HepG2 (cell line): ENCODE results near the gene PMM2. TPM values are rescaled to one million over a fixed set of nuclear protein-coding genes. Genes with fewer than 3 reads are reported as not detected.
A peak's percentile ranks its signal among the peaks of the same experiment; 100 is the strongest.

Experiments
- ELK4 ChIP-seq: sonication (generic); formaldehyde crosslinking; IDR thresholded peaks from 2 replicates; pipeline ENCODE4 v1.9.0; 2021; ENCODE audit warnings: missing genetic modification reagents, borderline replicate concordance
- EP300 ChIP-seq, 3 experiments: sonication (generic) in 1 of 3; formaldehyde crosslinking in 1 of 3; IDR thresholded peaks; 2 replicates each; pipeline versions ENCODE4 v1.5.1 to v1.6.1; 2011 to 2020; ENCODE audit warnings: low read depth in 2 of 3, low read length in 2 of 3, borderline replicate concordance in 1 of 3, improper control_type of control experiment in 1 of 3, mild to moderate bottlenecking in 1 of 3, missing genetic modification reagents in 1 of 3, moderate library complexity in 1 of 3
- ERF ChIP-seq: IDR thresholded peaks from 2 replicates; pipeline ENCODE4 v1.6.1; 2018; ENCODE audit warnings: missing biosample characterization, missing genetic modification reagents
- GTF2F1 ChIP-seq: fragments of 150-350 bp; IDR thresholded peaks from 2 replicates; pipeline ENCODE4 v1.6.1; 2014; ENCODE audit warnings: low read length
- HES4 ChIP-seq: sonication (generic); formaldehyde crosslinking; IDR thresholded peaks from 2 replicates; pipeline ENCODE4 v1.9.0; 2021; ENCODE audit warnings: mild to moderate bottlenecking, missing genetic modification reagents, borderline replicate concordance
- IKZF4 ChIP-seq: sonication (generic); formaldehyde crosslinking; IDR thresholded peaks from 2 replicates; pipeline ENCODE4 v1.5.1; 2020; ENCODE audit warnings: borderline replicate concordance, mild to moderate bottlenecking, low read depth, missing genetic modification reagents; ENCODE audit errors: not compliant biosample characterization
- MYPOP ChIP-seq: sonication (generic); formaldehyde crosslinking; IDR thresholded peaks from 2 replicates; pipeline ENCODE4 v1.8.1; 2023; ENCODE audit warnings: mild to moderate bottlenecking, moderate library complexity, missing genetic modification reagents
- ZBTB25 ChIP-seq: IDR thresholded peaks from 2 replicates; pipeline ENCODE4 v1.6.1; 2018; ENCODE audit warnings: missing genetic modification reagents
- ZFP36 ChIP-seq: fragments of 150-350 bp; IDR thresholded peaks from 2 replicates; pipeline ENCODE4 v1.6.1; 2018; ENCODE audit warnings: borderline replicate concordance, low read length, low read depth; ENCODE audit not compliant: partially characterized antibody
- ZHX1 ChIP-seq: sonication (generic); formaldehyde crosslinking; IDR thresholded peaks from 2 replicates; pipeline ENCODE4 v1.8.1; 2022; ENCODE audit warnings: low read depth, mild to moderate bottlenecking, missing genetic modification reagents
- ZMAT3 ChIP-seq: sonication (generic); formaldehyde crosslinking; conservative IDR thresholded peaks from 2 replicates; pipeline ENCODE4 v1.7.0; 2021; ENCODE audit warnings: missing genetic modification reagents
- ZNF234 ChIP-seq: sonication (generic); formaldehyde crosslinking; conservative IDR thresholded peaks from 2 replicates; pipeline ENCODE4 v1.5.1; 2020; ENCODE audit warnings: mild to moderate bottlenecking, missing genetic modification reagents
- ZNF3 ChIP-seq: IDR thresholded peaks from 2 replicates; pipeline ENCODE4 v1.7.0; 2017; ENCODE audit warnings: inconsistent platforms
- ZNF343 ChIP-seq: sonication (generic); formaldehyde crosslinking; IDR thresholded peaks from 2 replicates; pipeline ENCODE4 v1.4.0; 2020; ENCODE audit warnings: mild to moderate bottlenecking, missing genetic modification reagents
- ZNF362 ChIP-seq: sonication (generic); formaldehyde crosslinking; IDR thresholded peaks from 2 replicates; pipeline ENCODE4 v1.4.0; 2020; ENCODE audit warnings: missing genetic modification reagents, mild to moderate bottlenecking, borderline replicate concordance
- ZNF737 ChIP-seq: sonication (generic); formaldehyde crosslinking; IDR thresholded peaks from 2 replicates; pipeline ENCODE4 v1.5.0; 2020; ENCODE audit warnings: missing genetic modification reagents, mild to moderate bottlenecking, borderline replicate concordance
- polyA plus RNA-seq, 8 experiments: library from polyadenylated mRNA; depleted of rRNA in 3 of 8; stranded (reverse) in 7 of 8; unstranded in 1 of 8; fragments of >200 nt; fragmentation: Illumina TruSeq in 4 of 8; extraction: Trizol in 4 of 8; gene quantifications; 2 replicates each; pipeline versions ENCODE4 v1.2.1 to v1.2.3, GENCODE V29; 2011 to 2016; ENCODE audit warnings: low read depth in 4 of 8, missing spikeins in 1 of 8, mixed read lengths in 1 of 8; ENCODE audit not compliant: insufficient read depth in 1 of 8
- total RNA-seq, 5 experiments: library from RNA; depleted of rRNA; stranded (reverse); fragments of >200 nt; fragmentation: Illumina TruSeq; extraction: Trizol; gene quantifications; 2 replicates each; pipeline ENCODE4 v1.2.3, GENCODE V29; 2016; ENCODE audit warnings: low read depth in 1 of 5
- TF ChIP-seq, protein P1 (sequence below): sonication (generic); formaldehyde crosslinking; IDR thresholded peaks from 2 replicates; pipeline ENCODE4 v1.8.1; 2023; ENCODE audit warnings: mild to moderate bottlenecking, missing genetic modification reagents

Gene PMM2
- total and polyA plus RNA-seq, 2 of the 13 experiments (the other 11 are each of a cell fraction or from before 2014, with no cell fraction given): 52.2 to 93.7 TPM

GRCh38 chr16:8866884-8867215, 69.2 kb downstream of the PMM2 start (continued):
- TF ChIP-seq ZHX1 (CRISPR knock-in tag) (0 out of 2 replicates have a peak, but pooled peaks have one; percentile 28), HES4 (no peak), ZFP36 (no peak), ERF (CRISPR knock-in tag) (no peak; the same call in 1 of the 2 replicates), ELK4 (CRISPR knock-in tag) (no peak), IKZF4 (no peak), MYPOP (CRISPR knock-in tag) (0 out of 2 replicates have a peak, but pooled peaks have one; percentile 58), ZNF343 (CRISPR knock-in tag) (peak; percentile 22; the same call in 1 of the 2 replicates), ZNF362 (CRISPR knock-in tag) (no peak), GTF2F1 (no peak), ZNF737 (CRISPR knock-in tag) (no peak), ZBTB25 (CRISPR knock-in tag) (no peak), EP300 (IDR thresholded peaks at IDR 0.05; ENCODE audit: low read depth in 2 of 2, low read length in 2 of 2) (no peak), EP300 (CRISPR knock-in tag; IDR thresholded peaks at IDR 0.05; ENCODE audit: borderline replicate concordance) (no peak), ZNF234 (CRISPR knock-in tag) (no peak), ZMAT3 (CRISPR knock-in tag) (no peak), ZNF3 (CRISPR knock-in tag) (no peak)
- TF ChIP-seq, protein P1, sequence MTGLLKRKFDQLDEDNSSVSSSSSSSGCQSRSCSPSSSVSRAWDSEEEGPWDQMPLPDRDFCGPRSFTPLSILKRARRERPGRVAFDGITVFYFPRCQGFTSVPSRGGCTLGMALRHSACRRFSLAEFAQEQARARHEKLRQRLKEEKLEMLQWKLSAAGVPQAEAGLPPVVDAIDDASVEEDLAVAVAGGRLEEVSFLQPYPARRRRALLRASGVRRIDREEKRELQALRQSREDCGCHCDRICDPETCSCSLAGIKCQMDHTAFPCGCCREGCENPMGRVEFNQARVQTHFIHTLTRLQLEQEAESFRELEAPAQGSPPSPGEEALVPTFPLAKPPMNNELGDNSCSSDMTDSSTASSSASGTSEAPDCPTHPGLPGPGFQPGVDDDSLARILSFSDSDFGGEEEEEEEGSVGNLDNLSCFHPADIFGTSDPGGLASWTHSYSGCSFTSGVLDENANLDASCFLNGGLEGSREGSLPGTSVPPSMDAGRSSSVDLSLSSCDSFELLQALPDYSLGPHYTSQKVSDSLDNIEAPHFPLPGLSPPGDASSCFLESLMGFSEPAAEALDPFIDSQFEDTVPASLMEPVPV (CRISPR knock-in tag): 0 out of 2 replicates have a peak, but pooled peaks have one; percentile 18
